ENCODE measurements around the gene RBM19.

- TF ChIP-seq CTCF (IDR thresholded peaks at IDR 0.05) (no peak), POLR2A (IDR thresholded peaks at IDR 0.05) (no peak)
Measured at GRCh38 chr12:113802966-113803758, 163.0 kb downstream of the RBM19 start.

All from heart left ventricle (tissue), 13 donors.